HepG2 (cell line): ENCODE data around the gene FAM124B. TPM values are rescaled to one million over a fixed set of nuclear protein-coding genes. Genes with fewer than 3 reads are reported as not detected.

Experiments
- ATAC-seq: fragments of 200-7000 bp; cut with Tn5 transposase; 3 replicates; pipeline ENCODE4 v1.9.1; 2020; ENCODE audit warnings: mild to moderate bottlenecking, moderate library complexity
- BruUV-seq: library from RNA; stranded (reverse); fragments of 400-500 nt; replicated peaks from 2 replicates; lab custom pipeline; 2021; lab: Mats Ljungman, UMichigan
- CTCF ChIA-PET: fragments of 300-600 bp; formaldehyde crosslinking; extraction: SDS; loops from one replicate; lab custom pipeline; 2021; ENCODE audit warnings: low total read pairs, inconsistent platforms, low intra/inter-chr PET ratio; lab: Yijun Ruan, JAX
- POLR2A ChIA-PET: fragments of 350-600 bp; sonication (Branson Sonifier 250); formaldehyde crosslinking; loops from one replicate; lab custom pipeline; 2020; ENCODE audit warnings: antibody characterized with exemption, inconsistent platforms; lab: Yijun Ruan, JAX
- DNase-seq: peaks from one replicate; pipeline ENCODE4 v3.0.0-alpha.2; 2015; ENCODE audit warnings: low spot score
- FAIRE-seq: peaks from 3 replicates; lab custom pipeline; 2011; peaks lifted over from hg19 to GRCh38; lab: Jason Lieb, UNC
- H2AFZ ChIP-seq: one replicate; pipeline ENCODE4 v1.6.1; 2011; ENCODE audit warnings: low read length, inconsistent platforms
- H3K27ac ChIP-seq: fragments of 300-600 bp; 3 replicates; pipeline ENCODE4 v1.8.0; 2011; ENCODE audit warnings: mixed run types, mild to moderate bottlenecking, mixed read lengths, low read length, inconsistent platforms; ENCODE audit not compliant: insufficient read depth; ENCODE audit errors: extremely low read length
- H3K27me3 ChIP-seq, 2 experiments: fragments of 200-600 bp in 1 of 2; 2 replicates in 1 of 2; 3 replicates in 1 of 2; pipeline versions ENCODE4 v1.6.0 to v1.8.0; 2011; ENCODE audit warnings: low read length in 2 of 2, mild to moderate bottlenecking in 2 of 2, moderate library complexity in 2 of 2, inconsistent platforms in 1 of 2; ENCODE audit not compliant: insufficient read depth in 2 of 2, control insufficient read depth in 1 of 2
- H3K36me3 ChIP-seq, 2 experiments: fragments of 200-600 bp in 1 of 2; replicated peaks in 1 of 2; 2 replicates in 1 of 2; 3 replicates in 1 of 2; pipeline versions ENCODE4 v1.5.1 to v1.8.0; 2011; ENCODE audit warnings: low read length in 2 of 2, inconsistent platforms in 1 of 2; ENCODE audit not compliant: insufficient read depth in 2 of 2, control insufficient read depth in 1 of 2
- H3K4me1 ChIP-seq: 2 replicates; pipeline ENCODE4 v1.5.1; 2012; ENCODE audit warnings: low read length, inconsistent platforms; ENCODE audit not compliant: insufficient read depth
- H3K4me2 ChIP-seq: 2 replicates; pipeline ENCODE4 v1.6.0; 2011; ENCODE audit warnings: low read depth, low read length, inconsistent platforms
- H3K4me3 ChIP-seq, 3 experiments: fragments of 200-600 bp in 1 of 3; sonication (generic), shearing (Covaris generic) in 1 of 3; replicated peaks in 1 of 3; 2 replicates each; pipeline ENCODE4 v1.5.1; 2011 to 2016; ENCODE audit warnings: low read length in 3 of 3, inconsistent platforms in 2 of 3, low read depth in 2 of 3, mild to moderate bottlenecking in 2 of 3, control low read depth in 1 of 3, mixed read lengths in 1 of 3; ENCODE audit not compliant: insufficient read depth in 1 of 3
- H3K79me2 ChIP-seq: one replicate; pipeline ENCODE4 v1.6.1; 2011; ENCODE audit warnings: low read length, inconsistent platforms; ENCODE audit not compliant: insufficient read depth
- H3K9ac ChIP-seq: 2 replicates; pipeline ENCODE4 v1.6.0; 2011; ENCODE audit warnings: mild to moderate bottlenecking, low read depth, low read length, inconsistent platforms; ENCODE audit not compliant: insufficient read depth
- H3K9me3 ChIP-seq: 2 replicates; pipeline ENCODE4 v1.5.1; 2012; ENCODE audit warnings: mild to moderate bottlenecking, low read length
- H4K20me1 ChIP-seq: 2 replicates; pipeline ENCODE4 v1.6.0; 2011; ENCODE audit warnings: inconsistent platforms, mild to moderate bottlenecking, low read length, moderate library complexity; ENCODE audit not compliant: insufficient read depth
- PPARG ChIP-seq: conservative IDR thresholded peaks from 2 replicates; pipeline ENCODE4 v1.6.1; 2016; ENCODE audit warnings: missing biosample characterization, missing genetic modification reagents
- in situ Hi-C: cut with HindIII; loops from 2 replicates; pipeline ENCODE4 v1.10.0; 2017; ENCODE audit warnings: low pct_unique_long_range_greater_than_20kb; ENCODE audit not compliant: extremely low pct_ligation_motif_present
- intact Hi-C: fragments of 100-400 bp; cut with micrococcal nuclease; formaldehyde crosslinking; loops from one replicate; pipeline ENCODE4 v1.10.0; 2022; ENCODE audit not compliant: unreplicated experiment
- polyA plus RNA-seq, 8 experiments: library from polyadenylated mRNA; depleted of rRNA in 3 of 8; stranded (reverse) in 7 of 8; unstranded in 1 of 8; fragments of >200 nt; fragmentation: Illumina TruSeq in 4 of 8; extraction: Trizol in 4 of 8; gene quantifications; 2 replicates each; pipeline versions ENCODE4 v1.2.1 to v1.2.3, GENCODE V29; 2011 to 2016; ENCODE audit warnings: low read depth in 4 of 8, missing spikeins in 1 of 8, mixed read lengths in 1 of 8; ENCODE audit not compliant: insufficient read depth in 1 of 8
- total RNA-seq, 5 experiments: library from RNA; depleted of rRNA; stranded (reverse); fragments of >200 nt; fragmentation: Illumina TruSeq; extraction: Trizol; gene quantifications; 2 replicates each; pipeline ENCODE4 v1.2.3, GENCODE V29; 2016; ENCODE audit warnings: low read depth in 1 of 5
- TF ChIP-seq, protein P1 (sequence below): sonication (generic); formaldehyde crosslinking; IDR thresholded peaks from 2 replicates; pipeline ENCODE4 v1.4.0; 2020; ENCODE audit warnings: missing genetic modification reagents, borderline replicate concordance
- TF ChIP-seq, protein P2 (sequence below): sonication (generic); formaldehyde crosslinking; IDR thresholded peaks from 2 replicates; pipeline ENCODE4 v1.5.0; 2020; ENCODE audit warnings: missing genetic modification reagents
- TF ChIP-seq, protein P3 (sequence below), 2 experiments: fragments of 450-650 bp in 1 of 2; sonication (generic) in 1 of 2; formaldehyde crosslinking in 1 of 2; IDR thresholded peaks; 2 replicates each; pipeline versions ENCODE4 v1.6.1 to v1.8.0; 2016 to 2022; ENCODE audit warnings: antibody characterized with exemption in 1 of 2, mild to moderate bottlenecking in 1 of 2, missing genetic modification reagents in 1 of 2
- TF ChIP-seq, protein P4 (sequence below): IDR thresholded peaks from 2 replicates; pipeline ENCODE4 v1.6.1; 2012; ENCODE audit warnings: low read depth, low read length, improper control_type of control experiment

The FAM124B gene
- total and polyA plus RNA-seq, 2 of the 13 experiments (the other 11 are each of a cell fraction or from before 2014, with no cell fraction given): not detected

DNA sequence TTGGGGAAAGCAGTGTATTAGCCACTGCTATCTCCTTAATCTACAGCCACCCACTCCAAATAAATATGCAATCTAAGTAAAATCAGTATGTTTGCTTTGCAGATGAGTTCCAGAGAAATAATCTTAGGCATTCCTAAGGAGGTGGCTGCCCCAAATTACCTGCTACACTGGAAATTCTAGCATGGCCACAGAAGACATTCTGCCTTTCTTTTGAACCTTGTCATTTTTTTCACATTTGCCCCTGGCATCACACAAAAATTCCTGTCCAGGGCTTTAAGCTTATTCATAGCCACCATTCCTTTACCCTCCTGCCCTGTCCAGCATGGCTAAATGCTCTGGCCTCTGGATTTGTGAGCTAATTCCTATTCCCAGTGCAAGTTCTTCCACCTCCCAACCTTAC, 36.8 kb upstream of the FAM124B start:
- ATAC-seq (no peak), DNase-seq (no peak), FAIRE-seq (no peak)
- intact Hi-C loops (no loop called here), in situ Hi-C loops (no loop called here)
- CTCF ChIA-PET: no interaction called here
- H3K27me3 ChIP-seq: peaks cover 3 to 23% of the 10 kb centered on the region in 2 experiments; a peak in 4 of 5 replicates
- H3K9ac ChIP-seq: no peak overlapping the region
- no peak overlapping the region for H3K27ac ChIP-seq
- no peaks in the 10 kb centered on the region for H3K36me3 ChIP-seq
- no peak overlapping the region for H3K4me2 ChIP-seq
- no peak overlapping the region for H2AFZ ChIP-seq
- no peak overlapping the region for H3K4me3 ChIP-seq
- H3K9me3 ChIP-seq: no peaks in the 10 kb centered on the region
- no TSS peak for BruUV-seq
- POLR2A ChIA-PET: no interaction called here
- peaks cover 13% of the 10 kb centered on the region; the same call in 1 of the 2 replicates for H3K4me1 ChIP-seq
- H3K79me2 ChIP-seq: no peaks in the 10 kb centered on the region
- H4K20me1 ChIP-seq: no peaks in the 10 kb centered on the region
- TF ChIP-seq PPARG (CRISPR knock-in tag): no peak
- TF ChIP-seq, protein P1, sequence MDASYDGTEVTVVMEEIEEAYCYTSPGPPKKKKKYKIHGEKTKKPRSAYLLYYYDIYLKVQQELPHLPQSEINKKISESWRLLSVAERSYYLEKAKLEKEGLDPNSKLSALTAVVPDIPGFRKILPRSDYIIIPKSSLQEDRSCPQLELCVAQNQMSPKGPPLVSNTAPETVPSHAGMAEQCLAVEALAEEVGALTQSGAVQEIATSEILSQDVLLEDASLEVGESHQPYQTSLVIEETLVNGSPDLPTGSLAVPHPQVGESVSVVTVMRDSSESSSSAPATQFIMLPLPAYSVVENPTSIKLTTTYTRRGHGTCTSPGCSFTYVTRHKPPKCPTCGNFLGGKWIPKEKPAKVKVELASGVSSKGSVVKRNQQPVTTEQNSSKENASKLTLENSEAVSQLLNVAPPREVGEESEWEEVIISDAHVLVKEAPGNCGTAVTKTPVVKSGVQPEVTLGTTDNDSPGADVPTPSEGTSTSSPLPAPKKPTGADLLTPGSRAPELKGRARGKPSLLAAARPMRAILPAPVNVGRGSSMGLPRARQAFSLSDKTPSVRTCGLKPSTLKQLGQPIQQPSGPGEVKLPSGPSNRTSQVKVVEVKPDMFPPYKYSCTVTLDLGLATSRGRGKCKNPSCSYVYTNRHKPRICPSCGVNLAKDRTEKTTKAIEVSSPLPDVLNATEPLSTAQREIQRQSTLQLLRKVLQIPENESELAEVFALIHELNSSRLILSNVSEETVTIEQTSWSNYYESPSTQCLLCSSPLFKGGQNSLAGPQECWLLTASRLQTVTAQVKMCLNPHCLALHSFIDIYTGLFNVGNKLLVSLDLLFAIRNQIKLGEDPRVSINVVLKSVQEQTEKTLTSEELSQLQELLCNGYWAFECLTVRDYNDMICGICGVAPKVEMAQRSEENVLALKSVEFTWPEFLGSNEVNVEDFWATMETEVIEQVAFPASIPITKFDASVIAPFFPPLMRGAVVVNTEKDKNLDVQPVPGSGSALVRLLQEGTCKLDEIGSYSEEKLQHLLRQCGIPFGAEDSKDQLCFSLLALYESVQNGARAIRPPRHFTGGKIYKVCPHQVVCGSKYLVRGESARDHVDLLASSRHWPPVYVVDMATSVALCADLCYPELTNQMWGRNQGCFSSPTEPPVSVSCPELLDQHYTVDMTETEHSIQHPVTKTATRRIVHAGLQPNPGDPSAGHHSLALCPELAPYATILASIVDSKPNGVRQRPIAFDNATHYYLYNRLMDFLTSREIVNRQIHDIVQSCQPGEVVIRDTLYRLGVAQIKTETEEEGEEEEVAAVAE (CRISPR knock-in tag): no peak
- TF ChIP-seq, protein P2, sequence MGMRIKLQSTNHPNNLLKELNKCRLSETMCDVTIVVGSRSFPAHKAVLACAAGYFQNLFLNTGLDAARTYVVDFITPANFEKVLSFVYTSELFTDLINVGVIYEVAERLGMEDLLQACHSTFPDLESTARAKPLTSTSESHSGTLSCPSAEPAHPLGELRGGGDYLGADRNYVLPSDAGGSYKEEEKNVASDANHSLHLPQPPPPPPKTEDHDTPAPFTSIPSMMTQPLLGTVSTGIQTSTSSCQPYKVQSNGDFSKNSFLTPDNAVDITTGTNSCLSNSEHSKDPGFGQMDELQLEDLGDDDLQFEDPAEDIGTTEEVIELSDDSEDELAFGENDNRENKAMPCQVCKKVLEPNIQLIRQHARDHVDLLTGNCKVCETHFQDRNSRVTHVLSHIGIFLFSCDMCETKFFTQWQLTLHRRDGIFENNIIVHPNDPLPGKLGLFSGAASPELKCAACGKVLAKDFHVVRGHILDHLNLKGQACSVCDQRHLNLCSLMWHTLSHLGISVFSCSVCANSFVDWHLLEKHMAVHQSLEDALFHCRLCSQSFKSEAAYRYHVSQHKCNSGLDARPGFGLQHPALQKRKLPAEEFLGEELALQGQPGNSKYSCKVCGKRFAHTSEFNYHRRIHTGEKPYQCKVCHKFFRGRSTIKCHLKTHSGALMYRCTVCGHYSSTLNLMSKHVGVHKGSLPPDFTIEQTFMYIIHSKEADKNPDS: no peak
- TF ChIP-seq, protein P3, sequence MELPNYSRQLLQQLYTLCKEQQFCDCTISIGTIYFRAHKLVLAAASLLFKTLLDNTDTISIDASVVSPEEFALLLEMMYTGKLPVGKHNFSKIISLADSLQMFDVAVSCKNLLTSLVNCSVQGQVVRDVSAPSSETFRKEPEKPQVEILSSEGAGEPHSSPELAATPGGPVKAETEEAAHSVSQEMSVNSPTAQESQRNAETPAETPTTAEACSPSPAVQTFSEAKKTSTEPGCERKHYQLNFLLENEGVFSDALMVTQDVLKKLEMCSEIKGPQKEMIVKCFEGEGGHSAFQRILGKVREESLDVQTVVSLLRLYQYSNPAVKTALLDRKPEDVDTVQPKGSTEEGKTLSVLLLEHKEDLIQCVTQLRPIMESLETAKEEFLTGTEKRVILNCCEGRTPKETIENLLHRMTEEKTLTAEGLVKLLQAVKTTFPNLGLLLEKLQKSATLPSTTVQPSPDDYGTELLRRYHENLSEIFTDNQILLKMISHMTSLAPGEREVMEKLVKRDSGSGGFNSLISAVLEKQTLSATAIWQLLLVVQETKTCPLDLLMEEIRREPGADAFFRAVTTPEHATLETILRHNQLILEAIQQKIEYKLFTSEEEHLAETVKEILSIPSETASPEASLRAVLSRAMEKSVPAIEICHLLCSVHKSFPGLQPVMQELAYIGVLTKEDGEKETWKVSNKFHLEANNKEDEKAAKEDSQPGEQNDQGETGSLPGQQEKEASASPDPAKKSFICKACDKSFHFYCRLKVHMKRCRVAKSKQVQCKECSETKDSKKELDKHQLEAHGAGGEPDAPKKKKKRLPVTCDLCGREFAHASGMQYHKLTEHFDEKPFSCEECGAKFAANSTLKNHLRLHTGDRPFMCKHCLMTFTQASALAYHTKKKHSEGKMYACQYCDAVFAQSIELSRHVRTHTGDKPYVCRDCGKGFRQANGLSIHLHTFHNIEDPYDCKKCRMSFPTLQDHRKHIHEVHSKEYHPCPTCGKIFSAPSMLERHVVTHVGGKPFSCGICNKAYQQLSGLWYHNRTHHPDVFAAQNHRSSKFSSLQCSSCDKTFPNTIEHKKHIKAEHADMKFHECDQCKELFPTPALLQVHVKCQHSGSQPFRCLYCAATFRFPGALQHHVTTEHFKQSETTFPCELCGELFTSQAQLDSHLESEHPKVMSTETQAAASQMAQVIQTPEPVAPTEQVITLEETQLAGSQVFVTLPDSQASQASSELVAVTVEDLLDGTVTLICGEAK (IDR thresholded peaks at IDR 0.05): no peak
- TF ChIP-seq, protein P3 (CRISPR knock-in tag; IDR thresholded peaks at IDR 0.05): no peak
- TF ChIP-seq, protein P4, sequence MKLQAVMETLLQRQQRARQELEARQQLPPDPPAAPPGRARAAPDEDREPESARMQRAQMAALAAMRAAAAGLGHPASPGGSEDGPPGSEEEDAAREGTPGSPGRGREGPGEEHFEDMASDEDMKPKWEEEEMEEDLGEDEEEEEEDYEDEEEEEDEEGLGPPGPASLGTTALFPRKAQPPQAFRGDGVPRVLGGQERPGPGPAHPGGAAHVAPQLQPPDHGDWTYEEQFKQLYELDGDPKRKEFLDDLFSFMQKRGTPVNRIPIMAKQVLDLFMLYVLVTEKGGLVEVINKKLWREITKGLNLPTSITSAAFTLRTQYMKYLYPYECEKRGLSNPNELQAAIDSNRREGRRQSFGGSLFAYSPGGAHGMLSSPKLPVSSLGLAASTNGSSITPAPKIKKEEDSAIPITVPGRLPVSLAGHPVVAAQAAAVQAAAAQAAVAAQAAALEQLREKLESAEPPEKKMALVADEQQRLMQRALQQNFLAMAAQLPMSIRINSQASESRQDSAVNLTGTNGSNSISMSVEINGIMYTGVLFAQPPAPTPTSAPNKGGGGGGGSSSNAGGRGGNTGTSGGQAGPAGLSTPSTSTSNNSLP: no peak
